ENCODE data around the gene NSMF. TPM values are rescaled to one million over a fixed set of nuclear protein-coding genes. Genes with fewer than 3 reads are reported as not detected.

The NSMF gene
- total and polyA plus RNA-seq, 8 donors = 29.5 to 46.5 (median 36.3) TPM

DNA sequence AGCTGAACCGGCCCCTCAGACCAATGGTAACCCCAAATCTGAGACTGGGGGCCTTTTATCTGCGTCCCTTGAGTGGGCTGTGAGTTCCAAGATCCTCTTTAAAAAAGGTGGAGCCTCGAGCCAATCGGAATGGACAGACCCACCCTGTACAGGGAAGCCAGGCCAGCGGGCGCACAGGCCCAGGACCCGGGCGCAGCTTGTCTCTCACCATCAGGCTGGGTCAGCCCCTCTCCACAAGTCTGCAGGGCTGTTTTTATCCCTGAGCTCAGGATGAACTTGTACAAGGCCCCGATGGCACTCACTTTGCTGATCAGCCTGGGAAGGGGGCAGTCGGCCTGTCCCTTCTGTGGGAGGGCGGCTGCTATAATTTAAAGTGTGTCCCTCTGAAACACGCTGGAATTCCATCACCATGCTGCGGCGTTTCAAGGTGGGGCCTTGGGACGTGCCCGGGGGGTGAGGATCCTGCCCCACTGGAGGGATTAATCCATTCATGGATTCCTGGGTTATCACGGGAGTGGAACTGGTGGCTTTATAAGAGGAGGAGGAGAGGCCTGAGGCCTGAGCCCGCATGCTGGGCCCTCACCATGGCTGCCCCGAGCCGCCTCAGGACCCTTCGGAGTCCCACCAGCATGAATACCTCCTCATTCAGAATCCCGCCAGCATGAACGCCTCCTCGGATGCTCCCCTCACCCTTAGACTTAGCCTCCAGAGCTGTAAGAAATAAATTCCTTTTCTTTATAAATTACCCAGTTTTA, 50.3 kb downstream of the NSMF start:
- peaks cover 0 to 38% of the 10 kb centered on the region in 2 donors for H3K27me3 ChIP-seq
- TF ChIP-seq CTCF (IDR thresholded peaks at IDR 0.05) = no peak
- intact Hi-C loops (cut with DNase I) = loop anchor here in 1 of 2 donors (10.0 kb wide), 1 partner anchor 104 kb away; the partner anchor contains the start of gene NRARP
- H3K36me3 ChIP-seq = no peaks in the 10 kb centered on the region
- no peaks in the 10 kb centered on the region for H3K9me3 ChIP-seq
- peaks cover 17 to 44% of the 10 kb centered on the region in 2 donors for H3K4me1 ChIP-seq
- no peak overlapping the region for H3K4me3 ChIP-seq
- ATAC-seq = no peak
- DNase-seq = peak in 1 of 4 donors; percentile 63
- H3K27ac ChIP-seq = no peak overlapping the region

- peaks cover 0 to 38% of the 10 kb centered on the region in 2 donors for H3K27me3 ChIP-seq
- intact Hi-C loops (cut with DNase I) = loop anchor here in 1 of 2 donors (10.0 kb wide), 1 partner anchor 103 kb away; the partner anchor contains the start of gene NRARP
- no peak for TF ChIP-seq CTCF (IDR thresholded peaks at IDR 0.05)
- H3K4me1 ChIP-seq = peaks cover 17 to 44% of the 10 kb centered on the region in 2 donors
- peak overlapping the region in 1 of 2 donors; percentile 15 for H3K4me3 ChIP-seq
- DNase-seq (peak in 1 of 4 donors; percentile 67), ATAC-seq (no peak)
- no peaks in the 10 kb centered on the region for H3K36me3 ChIP-seq
- H3K27ac ChIP-seq = peak overlapping the region in 1 of 2 donors; percentile 55
- no peaks in the 10 kb centered on the region for H3K9me3 ChIP-seq
Observed at GRCh38 chr9:137407590-137408300, 51.4 kb downstream of the NSMF start.

GRCh38 chr9:137406876-137407589, 52.1 kb downstream of the NSMF start:
- Histone ChIP-seq H3K9me3 (no peaks in the 10 kb centered on the region), H3K4me3 (peak overlapping the region; percentile 15 to 30), H3K27me3 (peaks cover 0 to 37% of the 10 kb centered on the region in 2 donors), H3K27ac (peak overlapping the region in 1 of 2 donors; percentile 55), H3K36me3 (no peaks in the 10 kb centered on the region), H3K4me1 (peaks cover 14 to 40% of the 10 kb centered on the region in 2 donors)
- peak in 2 of 4 donors; percentile 69 to 88 for DNase-seq
- peak; percentile 74 to 83 for TF ChIP-seq CTCF (IDR thresholded peaks at IDR 0.05)
- intact Hi-C loops (cut with DNase I) = loop anchor here in 1 of 2 donors (10.0 kb wide), 1 partner anchor 102 kb away; the partner anchor contains the start of gene NRARP
- peak; percentile 92 for ATAC-seq

DNA sequence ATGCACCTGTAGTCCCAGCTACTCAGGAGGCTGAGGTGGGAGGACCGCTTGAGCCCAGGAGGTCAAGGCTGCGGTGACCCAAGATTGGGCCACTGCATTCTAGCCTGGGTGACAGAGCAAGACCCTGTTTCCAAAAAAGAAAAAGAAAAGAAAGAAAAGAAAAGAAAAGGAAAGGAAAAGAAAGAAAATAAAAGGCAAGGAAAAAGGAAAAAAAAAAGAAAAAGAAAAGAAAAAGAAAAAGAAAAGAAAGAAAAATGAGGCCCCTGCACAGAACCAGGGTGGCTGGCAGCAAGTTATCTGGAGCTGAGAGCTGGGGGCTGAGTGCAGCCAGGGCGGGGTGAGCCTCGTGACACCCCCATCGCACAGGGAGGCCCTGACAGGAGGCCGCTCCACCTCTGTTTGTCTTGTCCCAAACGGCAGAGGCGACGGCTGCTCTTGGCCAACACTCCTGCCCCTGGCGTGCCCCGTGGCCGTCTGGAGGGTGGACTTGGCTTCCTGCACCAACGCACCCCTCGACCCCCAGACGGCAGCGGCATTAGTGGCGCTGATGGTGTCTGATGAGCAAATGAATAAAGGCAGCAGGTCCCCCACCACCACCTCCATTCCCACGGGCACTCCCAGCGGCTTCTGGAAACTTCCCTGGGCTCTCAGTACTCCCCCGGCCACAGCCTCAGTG, 52.9 kb downstream of the NSMF start:
- DNase-seq (peak in 1 of 4 donors; percentile 77), ATAC-seq (no peak)
- Histone ChIP-seq H3K27ac (peak overlapping the region in 1 of 2 donors; percentile 55), H3K9me3 (no peaks in the 10 kb centered on the region), H3K36me3 (no peaks in the 10 kb centered on the region), H3K4me3 (peak overlapping the region; percentile 15 to 30), H3K4me1 (peaks cover 11 to 33% of the 10 kb centered on the region in 2 donors), H3K27me3 (peaks cover 0 to 30% of the 10 kb centered on the region in 2 donors)
- no peak for TF ChIP-seq CTCF (IDR thresholded peaks at IDR 0.05)
- intact Hi-C loops (cut with DNase I) = loop anchor here in 1 of 2 donors (10.0 kb wide), 1 partner anchor 101 kb away; the partner anchor contains the start of gene NRARP
